Activated CD4-positive, alpha-beta T cell treated with anti-CD3 and anti-CD28 coated beads, Interleukin-2, Interleukin-4, amounts not matched to agents 100 ng/mL and 50 ng/mL, durations not matched to agents 16 hours and 8 hours (primary cell): ENCODE measurements around the gene DYSF.

ENCODE experiments used
- DNase-seq: peaks from one replicate; pipeline ENCODE4 v3.0.0-alpha.2; 2020; ENCODE audit warnings: low spot score

DYSF gene

GRCh38 chr2:71672826-71673795 lies 219.8 kb downstream of the DYSF start:
- DNase-seq, result no peak

GRCh38 chr2:71674158-71674851 lies 220.9 kb downstream of the DYSF start:
- no peak for DNase-seq

DNA sequence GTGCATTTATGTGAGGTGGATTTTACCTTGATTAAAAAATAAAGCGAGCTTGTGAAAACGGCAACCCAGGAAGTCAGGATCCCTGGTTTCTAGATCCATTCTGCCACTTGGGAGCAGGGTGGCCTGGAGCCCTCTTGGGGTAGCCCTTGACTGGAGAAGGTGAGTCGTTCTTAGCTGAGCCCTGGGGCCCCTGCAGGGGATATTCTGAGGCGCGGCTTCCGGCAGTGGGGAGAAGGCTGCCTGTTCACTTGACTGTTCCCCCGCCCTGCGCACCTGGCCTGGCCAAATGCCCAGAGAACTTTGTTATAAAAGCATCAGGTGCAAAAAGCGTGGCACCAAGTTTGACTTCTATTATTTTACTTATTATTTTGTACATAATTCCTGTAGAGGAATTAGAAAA lies 221.9 kb downstream of the DYSF start:
- DNase-seq, result no peak

GRCh38 chr2:71678874-71679273 lies 225.5 kb downstream of the DYSF start:
- no peak for DNase-seq

GRCh38 chr2:71679491-71679890 lies 226.1 kb downstream of the DYSF start:
- DNase-seq, result no peak

DNA sequence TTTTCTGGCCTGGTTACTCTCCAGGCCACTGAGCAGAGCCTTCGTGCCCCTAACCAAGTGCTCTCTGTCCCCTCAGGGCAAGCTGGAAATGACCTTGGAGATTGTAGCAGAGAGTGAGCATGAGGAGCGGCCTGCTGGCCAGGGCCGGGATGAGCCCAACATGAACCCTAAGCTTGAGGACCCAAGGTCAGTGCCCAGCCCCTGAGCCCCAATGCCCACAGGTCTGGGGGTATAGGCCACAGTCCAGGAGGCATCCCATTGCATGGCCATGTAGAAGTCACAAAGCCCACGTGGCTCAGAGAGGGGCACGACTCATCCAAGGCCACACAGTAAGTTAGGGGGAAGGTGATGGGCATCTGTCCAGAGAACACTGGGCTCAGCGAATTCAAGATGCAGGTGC lies 227.6 kb downstream of the DYSF start:
- DNase-seq, result no peak

DNA sequence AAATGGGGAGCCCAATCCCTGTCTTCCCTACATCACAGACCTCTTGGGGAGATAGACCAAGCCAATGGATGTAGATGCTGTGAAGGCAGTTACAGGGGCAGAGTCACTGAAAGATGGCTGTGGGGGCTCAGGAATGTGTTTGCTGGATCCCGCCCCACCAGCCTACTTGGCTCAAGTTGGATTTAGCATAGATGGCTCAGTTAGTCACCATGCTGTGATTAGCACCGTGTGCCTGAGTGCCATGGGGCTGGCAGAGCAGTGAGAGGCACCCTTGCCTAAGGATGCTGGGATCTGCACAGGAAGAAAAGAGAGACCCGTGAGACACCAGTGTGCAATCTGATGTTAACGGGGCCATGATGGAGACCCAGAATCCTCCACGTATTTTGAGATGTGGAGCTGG lies 228.3 kb downstream of the DYSF start:
- no peak for DNase-seq

DNA sequence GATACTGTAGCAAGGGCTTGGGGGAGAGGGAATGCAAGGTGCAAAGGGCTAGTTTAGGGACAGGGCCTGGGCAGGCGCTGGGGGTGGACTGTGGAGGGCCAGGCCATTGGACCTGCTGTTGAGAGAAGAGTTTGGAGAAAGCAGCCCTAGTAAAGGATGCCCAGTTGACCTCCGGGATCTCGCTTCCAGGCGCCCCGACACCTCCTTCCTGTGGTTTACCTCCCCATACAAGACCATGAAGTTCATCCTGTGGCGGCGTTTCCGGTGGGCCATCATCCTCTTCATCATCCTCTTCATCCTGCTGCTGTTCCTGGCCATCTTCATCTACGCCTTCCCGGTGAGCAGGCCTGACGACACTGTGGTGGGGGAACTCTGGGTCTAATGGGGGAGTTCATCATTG lies 229.0 kb downstream of the DYSF start:
- DNase-seq, result no peak

DNA sequence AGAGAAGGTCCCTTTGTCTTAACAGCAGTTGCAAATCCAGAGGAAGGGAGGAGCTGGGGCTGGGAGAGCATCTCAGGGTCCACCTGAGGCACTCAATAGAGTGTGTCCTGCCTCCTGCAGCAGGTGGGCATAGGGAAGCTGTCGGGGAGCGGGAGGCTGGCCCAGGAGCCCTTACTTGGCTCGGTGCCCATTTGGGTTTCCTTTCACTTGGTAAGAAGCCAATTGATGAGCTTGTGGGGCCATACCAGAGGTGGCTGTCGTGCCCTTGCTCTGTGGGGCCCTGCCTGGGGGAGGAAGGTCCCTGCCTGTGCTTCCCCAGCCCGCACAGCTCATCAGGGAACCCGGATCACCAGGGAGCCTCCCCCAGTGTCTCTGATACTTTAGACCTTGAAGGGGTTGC lies 229.7 kb downstream of the DYSF start:
- DNase-seq, result no peak

DNA sequence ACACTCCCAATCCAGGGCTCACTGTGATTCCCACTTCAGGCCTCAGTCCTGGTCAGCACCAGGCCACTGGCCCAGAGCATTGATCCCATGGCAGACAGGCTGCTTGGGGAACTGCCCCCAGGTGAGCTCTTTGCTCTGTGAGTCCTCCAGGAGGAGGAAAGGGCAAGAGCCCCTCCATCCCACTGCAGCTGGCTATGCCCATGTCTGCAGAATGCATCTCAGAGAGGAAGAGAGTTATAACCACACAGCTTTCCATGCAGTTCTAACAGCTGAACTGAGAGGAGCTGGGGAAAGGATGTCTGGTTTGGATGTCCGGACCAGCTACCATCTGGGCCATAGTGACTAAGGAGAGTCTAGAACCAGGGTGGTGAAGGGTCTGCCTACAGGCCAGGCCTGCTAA lies 230.3 kb downstream of the DYSF start:
- no peak for DNase-seq

DNA sequence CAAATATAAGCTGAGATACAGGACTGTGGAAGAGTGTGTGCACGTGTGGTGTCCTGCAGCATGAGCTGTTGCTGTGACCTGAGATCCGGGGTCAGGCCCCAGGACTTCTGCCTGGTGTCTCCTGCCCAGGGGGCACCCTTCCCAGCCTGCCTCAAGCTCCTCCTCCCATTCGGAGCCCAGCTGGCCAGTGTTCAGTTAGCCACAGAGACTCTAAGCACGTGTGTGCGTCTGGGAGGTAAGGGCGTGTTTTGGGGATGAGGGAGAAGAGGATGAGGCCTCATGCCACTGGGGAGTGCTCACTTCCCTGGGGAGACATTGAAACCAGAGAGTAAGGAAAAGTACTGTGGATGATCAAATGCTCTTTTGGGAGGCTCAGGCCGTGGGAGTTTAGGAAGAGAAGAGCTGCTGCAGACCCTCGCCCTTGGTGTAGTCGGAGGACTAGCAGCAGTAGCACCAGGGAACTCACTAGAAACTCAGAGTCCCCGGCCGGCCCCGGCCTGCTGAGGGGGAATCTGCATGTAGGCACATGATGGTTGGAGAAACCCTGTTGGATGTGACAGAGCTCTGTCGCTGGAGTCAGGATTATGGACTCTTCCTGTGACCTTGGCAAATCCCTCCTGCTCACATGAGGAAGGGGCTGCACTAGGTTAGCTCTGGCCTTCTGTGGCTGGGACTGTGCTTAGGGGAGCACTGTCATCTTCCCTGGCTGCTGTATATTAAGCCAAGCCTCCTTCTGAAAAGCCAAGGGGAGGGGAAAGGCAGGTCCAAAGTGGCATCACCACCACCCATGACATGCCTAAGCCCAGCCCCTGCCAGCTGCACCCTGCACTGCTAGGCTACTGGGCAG lies 231.1 kb downstream of the DYSF start:
- DNase-seq, result no peak

DNA sequence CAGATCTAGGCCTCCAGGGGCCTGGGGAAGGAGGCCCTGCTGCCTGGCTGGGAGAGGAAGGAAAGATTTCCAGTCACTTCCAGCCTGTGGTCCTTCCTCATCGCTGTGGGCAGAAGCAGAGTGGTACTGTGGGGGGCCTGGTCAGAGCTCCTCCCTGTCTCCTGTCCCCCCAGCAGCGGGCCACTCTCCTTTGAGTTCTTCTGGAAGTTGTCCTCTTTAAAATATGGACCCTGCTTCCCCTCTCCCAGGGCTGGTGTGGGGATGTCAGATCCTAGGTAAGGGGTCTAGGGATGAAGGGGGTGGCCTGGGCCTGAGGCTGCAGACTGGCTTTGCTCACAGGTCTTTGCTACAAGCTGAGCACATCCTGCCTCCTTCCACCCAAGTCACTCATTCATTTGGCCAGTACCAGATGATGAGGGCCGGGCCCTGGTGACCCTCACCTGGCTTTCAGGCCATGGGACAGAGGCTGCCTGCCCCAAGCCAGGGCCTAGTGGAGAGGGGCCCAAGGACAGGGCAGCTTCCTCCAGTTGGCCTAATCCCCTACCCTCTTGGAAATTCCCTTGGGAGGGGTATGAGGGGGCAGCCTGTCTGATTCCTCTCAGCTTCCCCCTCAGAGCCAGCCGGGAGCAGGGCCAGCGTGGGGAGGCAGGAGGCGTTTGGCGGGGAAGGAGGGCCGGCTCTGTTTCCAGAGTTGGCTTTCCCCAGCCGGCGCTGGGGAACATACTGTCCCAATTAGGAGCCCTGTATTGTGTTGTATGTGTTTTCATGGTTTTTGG lies 231.9 kb downstream of the DYSF start:
- DNase-seq, result no peak

DNA sequence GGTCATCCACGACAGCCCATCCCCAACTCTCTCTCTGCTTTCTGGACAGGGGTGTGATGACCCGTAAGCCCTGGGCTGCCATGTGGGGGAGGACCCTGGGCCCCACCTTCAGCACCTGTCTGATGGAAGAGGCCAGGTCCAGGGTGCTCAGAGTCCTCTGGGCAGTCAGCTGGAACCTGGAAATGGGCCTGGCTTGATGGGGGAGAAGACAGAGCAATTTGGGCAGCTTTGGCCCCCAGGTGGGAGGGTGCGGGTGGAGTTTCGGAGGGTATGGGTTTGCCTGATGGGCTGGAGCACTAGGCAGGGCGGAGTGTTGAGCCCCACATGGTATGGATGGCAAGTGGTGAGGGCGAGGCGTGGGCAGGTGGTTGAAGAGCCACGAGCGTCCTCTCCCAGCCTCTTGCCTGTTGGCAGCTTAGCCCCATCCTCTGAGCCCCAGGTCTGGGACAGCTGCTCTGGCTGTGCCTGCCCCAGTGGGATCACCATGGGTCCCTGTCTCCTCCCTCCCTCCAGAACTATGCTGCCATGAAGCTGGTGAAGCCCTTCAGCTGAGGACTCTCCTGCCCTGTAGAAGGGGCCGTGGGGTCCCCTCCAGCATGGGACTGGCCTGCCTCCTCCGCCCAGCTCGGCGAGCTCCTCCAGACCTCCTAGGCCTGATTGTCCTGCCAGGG lies 232.7 kb downstream of the DYSF start:
- no peak for DNase-seq

DNA sequence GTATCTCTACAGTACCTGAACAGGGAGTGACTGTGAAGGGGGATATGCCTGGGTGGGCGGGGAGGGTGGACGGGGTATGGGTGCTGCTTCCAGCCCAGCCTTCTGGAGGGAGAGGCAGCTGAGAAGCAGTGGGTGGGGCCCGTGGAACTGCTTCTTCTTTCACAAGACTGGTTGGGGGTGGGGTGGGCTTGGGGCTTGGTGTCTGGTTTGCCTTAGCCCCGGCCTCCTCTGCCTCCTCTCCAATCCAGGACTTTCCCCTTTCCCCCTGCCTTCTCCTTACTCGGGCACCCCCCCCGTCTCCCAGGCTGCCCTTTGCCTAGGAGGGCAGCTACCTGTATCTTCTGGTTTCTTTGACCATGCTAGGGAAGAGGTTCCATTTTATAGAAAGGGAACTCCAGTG lies 233.4 kb downstream of the DYSF start:
- no peak for DNase-seq

- DNase-seq, result no peak
Measured at GRCh38 chr2:71687412-71687811, 234.1 kb downstream of the DYSF start.

DNA sequence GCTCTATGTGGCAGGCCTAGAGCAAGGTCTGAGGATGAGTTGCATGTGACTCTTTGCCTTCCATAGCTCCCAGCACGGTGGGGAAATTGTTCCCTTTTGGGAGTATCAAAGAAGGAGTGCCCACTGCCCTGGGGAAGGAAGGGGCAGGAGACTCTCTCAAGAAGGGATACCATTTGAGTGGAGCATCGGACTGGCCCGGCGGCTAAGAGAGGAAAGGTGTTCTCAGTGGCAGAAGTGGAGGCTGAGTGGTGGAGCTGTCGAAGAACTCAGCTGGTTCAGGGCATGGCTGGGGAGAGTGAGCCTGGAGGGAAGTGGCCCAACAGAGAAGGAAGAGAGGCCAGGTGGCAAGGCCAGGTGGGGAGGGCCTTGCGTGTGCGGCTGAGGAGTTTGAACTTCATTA lies 235.2 kb downstream of the DYSF start:
- no peak for DNase-seq

GRCh38 chr2:71689393-71689792 lies 236.0 kb downstream of the DYSF start:
- no peak for DNase-seq

- no peak for DNase-seq
Measured at GRCh38 chr2:71689968-71690834, 236.8 kb downstream of the DYSF start.

DNA sequence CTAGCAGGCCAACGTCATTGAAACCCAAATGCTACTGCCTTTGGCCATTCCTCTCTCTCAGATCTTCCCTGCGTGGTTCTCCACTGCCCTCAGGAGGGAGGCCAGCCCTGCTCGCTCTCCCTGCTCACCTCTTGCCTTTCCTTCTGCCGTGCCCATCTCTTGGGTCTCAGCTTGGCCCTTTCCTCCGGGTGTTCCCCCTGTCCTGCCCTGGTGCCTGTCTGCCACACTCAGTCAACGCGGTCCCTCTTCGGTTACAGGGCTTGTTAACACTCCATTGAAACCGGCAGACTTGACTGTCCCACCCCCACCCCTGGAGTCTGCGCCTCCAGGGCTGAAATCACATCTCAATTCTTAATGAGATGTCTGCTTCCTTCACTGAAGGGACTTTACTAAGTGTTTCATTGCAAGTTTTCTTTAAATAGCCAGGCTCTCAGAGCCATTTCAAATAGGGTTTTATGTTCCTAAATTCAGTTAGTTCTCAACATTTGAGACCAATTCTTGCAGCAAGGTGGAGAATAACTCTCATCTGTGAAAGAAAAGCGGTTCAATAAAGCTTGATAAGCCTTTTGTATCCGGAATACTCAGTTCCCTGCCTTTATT lies 237.6 kb downstream of the DYSF start:
- DNase-seq, result no peak
